Right atrium auricular region (tissue), 2 donors: ENCODE data around the gene DRD4. TPM values are rescaled to one million over a fixed set of nuclear protein-coding genes. Genes with fewer than 3 reads are reported as not detected.

Experiments
- DNase-seq: peaks from one replicate; pipeline ENCODE4 v3.0.0-alpha.2; 2019; ENCODE audit warnings: low spot score
- H3K27ac ChIP-seq, 2 donors: fragments of 200-600 bp; sonication (generic); 1 replicate in 1 of 2; 2 replicates in 1 of 2; pipeline ENCODE4 v1.5.1; 2016 to 2019
- H3K27me3 ChIP-seq, 2 donors: fragments of 200-600 bp; sonication (generic); one replicate each; pipeline versions ENCODE4 v1.5.1 to v1.6.0; 2017 to 2019
- H3K36me3 ChIP-seq: fragments of 200-600 bp; sonication (generic); one replicate; pipeline ENCODE4 v1.5.1; 2016
- H3K4me1 ChIP-seq, 2 donors: fragments of 200-600 bp; sonication (generic); one replicate each; pipeline versions ENCODE4 v1.5.1 to v1.6.0; 2017 to 2019
- H3K4me3 ChIP-seq, 2 donors: fragments of 200-600 bp; sonication (generic); 1 replicate in 1 of 2; 2 replicates in 1 of 2; pipeline ENCODE4 v1.5.1; 2017 to 2019; ENCODE audit warnings: mild to moderate bottlenecking in 1 of 2, moderate library complexity in 1 of 2
- H3K9me3 ChIP-seq, 2 donors: fragments of 200-600 bp; sonication (generic); one replicate each; pipeline ENCODE4 v1.5.1; 2019
- total RNA-seq, 2 donors: library from RNA; depleted of rRNA; stranded (reverse); fragments of >200 nt; gene quantifications; one replicate each; pipeline ENCODE4 v1.1.0, GENCODE V29; 2016
- TF ChIP-seq, protein P1 (sequence below), 2 donors: fragments of 200-600 bp; sonication (generic); IDR thresholded peaks; one replicate each; pipeline ENCODE4 v1.5.1; 2019; ENCODE audit warnings: antibody characterized with exemption in 2 of 2

The DRD4 gene
- total RNA-seq, 2 donors from 2014 or later, result not detected

DNA sequence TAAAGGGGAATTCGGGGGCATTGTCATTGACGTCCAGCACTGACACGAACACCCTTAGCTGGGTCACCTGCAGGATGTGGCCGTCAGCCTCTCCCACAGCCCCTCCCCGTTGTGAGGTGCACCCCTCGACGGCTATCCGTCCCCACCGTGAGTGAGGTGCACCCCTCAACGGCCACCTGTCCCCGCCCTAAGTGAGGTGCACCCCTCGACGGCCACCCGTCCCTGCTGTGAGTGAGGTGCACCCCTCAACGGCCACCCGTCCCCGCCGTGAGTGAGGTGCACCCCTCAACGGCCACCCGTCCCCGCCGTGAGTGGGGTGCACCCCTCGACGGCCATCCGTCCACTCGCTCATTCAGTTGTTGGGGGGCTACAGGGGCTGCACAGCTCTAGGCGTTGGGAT lies 15.2 kb upstream of the DRD4 start:
- Histone ChIP-seq H3K36me3 (no peaks in the 10 kb centered on the region), H3K27me3 (peaks cover 0 to 3% of the 10 kb centered on the region in 2 donors), H3K4me3 (no peak overlapping the region), H3K4me1 (peaks cover 0 to 5% of the 10 kb centered on the region in 2 donors), H3K27ac (no peak overlapping the region), H3K9me3 (no peaks in the 10 kb centered on the region)
- TF ChIP-seq, protein P1, sequence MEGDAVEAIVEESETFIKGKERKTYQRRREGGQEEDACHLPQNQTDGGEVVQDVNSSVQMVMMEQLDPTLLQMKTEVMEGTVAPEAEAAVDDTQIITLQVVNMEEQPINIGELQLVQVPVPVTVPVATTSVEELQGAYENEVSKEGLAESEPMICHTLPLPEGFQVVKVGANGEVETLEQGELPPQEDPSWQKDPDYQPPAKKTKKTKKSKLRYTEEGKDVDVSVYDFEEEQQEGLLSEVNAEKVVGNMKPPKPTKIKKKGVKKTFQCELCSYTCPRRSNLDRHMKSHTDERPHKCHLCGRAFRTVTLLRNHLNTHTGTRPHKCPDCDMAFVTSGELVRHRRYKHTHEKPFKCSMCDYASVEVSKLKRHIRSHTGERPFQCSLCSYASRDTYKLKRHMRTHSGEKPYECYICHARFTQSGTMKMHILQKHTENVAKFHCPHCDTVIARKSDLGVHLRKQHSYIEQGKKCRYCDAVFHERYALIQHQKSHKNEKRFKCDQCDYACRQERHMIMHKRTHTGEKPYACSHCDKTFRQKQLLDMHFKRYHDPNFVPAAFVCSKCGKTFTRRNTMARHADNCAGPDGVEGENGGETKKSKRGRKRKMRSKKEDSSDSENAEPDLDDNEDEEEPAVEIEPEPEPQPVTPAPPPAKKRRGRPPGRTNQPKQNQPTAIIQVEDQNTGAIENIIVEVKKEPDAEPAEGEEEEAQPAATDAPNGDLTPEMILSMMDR (IDR thresholded peaks at IDR 0.05), result no peak
- no peak for DNase-seq

GRCh38 chr11:623349-623869 lies 13.7 kb upstream of the DRD4 start:
- Histone ChIP-seq H3K4me1 (peaks cover 0 to 5% of the 10 kb centered on the region in 2 donors), H3K27me3 (peaks cover 0 to 3% of the 10 kb centered on the region in 2 donors), H3K9me3 (no peaks in the 10 kb centered on the region), H3K36me3 (no peaks in the 10 kb centered on the region), H3K27ac (no peak overlapping the region), H3K4me3 (no peak overlapping the region)
- DNase-seq, result no peak
- TF ChIP-seq, protein P1 (IDR thresholded peaks at IDR 0.05), result no peak

DNA sequence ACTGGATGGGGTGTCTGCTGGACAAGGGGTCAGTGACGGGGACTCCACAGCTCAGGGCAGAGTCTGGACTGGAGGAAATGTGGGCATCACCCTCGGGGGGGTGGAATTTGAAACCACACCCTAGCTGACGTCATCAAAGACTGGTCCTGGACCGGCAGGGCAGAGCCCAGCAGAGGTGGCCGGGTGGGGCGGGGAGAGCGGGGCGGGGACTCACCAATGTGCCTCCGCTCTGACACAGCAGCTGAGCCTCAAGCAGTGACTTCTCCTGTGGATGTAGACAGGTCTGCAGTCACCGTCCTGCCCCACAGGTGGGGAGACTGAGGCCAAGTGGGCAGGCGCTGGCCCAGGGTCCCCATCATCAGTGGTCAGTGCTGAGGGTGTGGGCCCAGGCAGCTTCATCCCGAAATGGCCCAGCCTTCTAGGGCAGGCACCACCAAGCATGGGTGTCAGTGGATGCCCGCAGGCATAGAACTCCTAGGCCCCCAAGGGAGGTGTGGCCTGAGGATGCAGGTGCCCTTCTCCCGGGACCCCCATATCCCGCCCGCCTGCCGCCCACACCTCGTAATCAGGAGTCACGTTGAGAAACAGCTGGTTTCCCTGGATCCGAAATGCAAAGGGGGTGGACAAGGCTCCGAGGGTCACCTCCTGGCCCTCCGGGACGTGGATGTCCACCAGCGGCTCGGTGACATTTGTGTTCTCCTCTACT lies 12.9 kb upstream of the DRD4 start:
- H3K9me3 ChIP-seq, result no peaks in the 10 kb centered on the region
- no peaks in the 10 kb centered on the region for H3K36me3 ChIP-seq
- H3K4me1 ChIP-seq, result peaks cover 0 to 5% of the 10 kb centered on the region in 2 donors
- no peak for DNase-seq
- TF ChIP-seq, protein P1 (IDR thresholded peaks at IDR 0.05), result no peak
- no peak overlapping the region for H3K4me3 ChIP-seq
- H3K27me3 ChIP-seq, result peaks cover 0 to 3% of the 10 kb centered on the region in 2 donors
- H3K27ac ChIP-seq, result no peak overlapping the region

GRCh38 chr11:624705-625635 lies 12.1 kb upstream of the DRD4 start, which contains the start of gene CDHR5:
TSS of gene CDHR5 (minus strand) at chr11:624955. CDS start at chr11:624902, 53 bp downstream.
- H3K9me3 ChIP-seq, result no peaks in the 10 kb centered on the region
- TF ChIP-seq, protein P1 (IDR thresholded peaks at IDR 0.05), result no peak

GRCh38 chr11:625636-626268 lies 11.3 kb upstream of the DRD4 start:
- no peak overlapping the region for H3K27ac ChIP-seq
- no peak overlapping the region for H3K4me3 ChIP-seq
- peaks cover 0 to 3% of the 10 kb centered on the region in 2 donors for H3K27me3 ChIP-seq
- H3K9me3 ChIP-seq, result no peaks in the 10 kb centered on the region
- DNase-seq, result no peak
- TF ChIP-seq, protein P1 (IDR thresholded peaks at IDR 0.05), result no peak
- H3K4me1 ChIP-seq, result peaks cover 0 to 5% of the 10 kb centered on the region in 2 donors
- no peaks in the 10 kb centered on the region for H3K36me3 ChIP-seq

More at GRCh38 chr11:624705-625635, 12.1 kb upstream of the DRD4 start, which contains the start of gene CDHR5:
- no peak for DNase-seq
- H3K27ac ChIP-seq, result no peak within 1 kb of the TSS
- H3K4me3 ChIP-seq, result no peak within 1 kb of the TSS
- H3K4me1 ChIP-seq, result peaks cover 0 to 5% of the 10 kb centered on the region in 2 donors
- H3K36me3 ChIP-seq, result no peaks in the 10 kb centered on the region
- H3K27me3 ChIP-seq, result peaks cover 0 to 3% of the 10 kb centered on the region in 2 donors
